PC-9 (cell line): ENCODE results near the gene LSMEM2. TPM values are rescaled to one million over a fixed set of nuclear protein-coding genes. Genes with fewer than 3 reads are reported as not detected.

Source experiments
- BruUV-seq: library from RNA; stranded (reverse); fragments of 400-500 nt; replicated peaks from 2 replicates; lab custom pipeline; 2021; lab: Mats Ljungman, UMichigan
- CTCF ChIA-PET: fragments of 300-600 bp; sonication (Branson Sonifier 250); formaldehyde crosslinking; loops from one replicate; lab custom pipeline; 2022; ENCODE audit warnings: antibody characterized with exemption; lab: Charles Lee
- POLR2A ChIA-PET: fragments of 300-600 bp; sonication (Branson Sonifier 250); formaldehyde crosslinking; loops from one replicate; lab custom pipeline; 2022; ENCODE audit warnings: antibody characterized with exemption; ENCODE audit not compliant: unreplicated experiment; lab: Charles Lee
- DNase-seq, 2 experiments: peaks; one replicate each; pipeline versions ENCODE4 v3.0.0 to v3.0.0-alpha.2; 2015 to 2022; ENCODE audit warnings: mixed read lengths in 1 of 2
- H2AFZ ChIP-seq: fragments of 200-600 bp; sonication (generic); 2 replicates; pipeline ENCODE4 v1.8.1; 2017; ENCODE audit warnings: antibody characterized with exemption
- H3F3A ChIP-seq: fragments of 200-600 bp; sonication (generic); 2 replicates; pipeline ENCODE4 v1.8.1; 2017; ENCODE audit warnings: antibody characterized with exemption, mild to moderate bottlenecking, low read depth; ENCODE audit not compliant: insufficient read depth
- H3K27ac ChIP-seq: fragments of 200-600 bp; sonication (generic); 2 replicates; pipeline ENCODE4 v1.6.1; 2016; ENCODE audit warnings: mixed run types
- H3K27me3 ChIP-seq: fragments of 200-600 bp; sonication (generic); 2 replicates; pipeline ENCODE4 v1.6.1; 2016; ENCODE audit warnings: low read depth, mixed run types; ENCODE audit not compliant: insufficient read depth
- H3K36me3 ChIP-seq: fragments of 200-600 bp; sonication (generic); 2 replicates; pipeline ENCODE4 v1.6.1; 2016; ENCODE audit warnings: low read depth, mixed run types
- H3K4me1 ChIP-seq: fragments of 200-600 bp; sonication (generic); replicated peaks from 2 replicates; pipeline ENCODE4 v1.6.1; 2016; ENCODE audit warnings: mixed run types; ENCODE audit not compliant: insufficient read depth
- H3K4me2 ChIP-seq: fragments of 200-600 bp; sonication (generic); 2 replicates; pipeline ENCODE4 v1.6.1; 2017; ENCODE audit warnings: mixed run types
- H3K4me3 ChIP-seq: fragments of 200-600 bp; sonication (generic); 2 replicates; pipeline ENCODE4 v1.6.1; 2016; ENCODE audit warnings: mixed run types
- H3K79me2 ChIP-seq: fragments of 200-600 bp; sonication (generic); 2 replicates; pipeline ENCODE4 v1.6.1; 2017; ENCODE audit warnings: low read depth, mixed run types
- H3K9me2 ChIP-seq: fragments of 200-600 bp; sonication (generic); 2 replicates; pipeline ENCODE4 v1.8.1; 2017; ENCODE audit warnings: mild to moderate bottlenecking; ENCODE audit not compliant: insufficient read depth
- H3K9me3 ChIP-seq: fragments of 200-600 bp; sonication (generic); 2 replicates; pipeline ENCODE4 v1.8.1; 2016; ENCODE audit warnings: low read depth; ENCODE audit not compliant: insufficient read depth
- H4K20me1 ChIP-seq: fragments of 200-600 bp; sonication (generic); 2 replicates; pipeline ENCODE4 v1.8.1; 2017; ENCODE audit not compliant: insufficient read depth
- EZH2 ChIP-seq: fragments of 200-600 bp; sonication (generic); IDR thresholded peaks from 2 replicates; pipeline ENCODE4 v1.8.0; 2017; ENCODE audit warnings: antibody characterized with exemption, low read depth
- intact Hi-C: fragments of 100-400 bp; cut with micrococcal nuclease; formaldehyde crosslinking; loops from one replicate; pipeline ENCODE4 v1.10.0; 2022; ENCODE audit not compliant: unreplicated experiment
- total RNA-seq: library from RNA; stranded (reverse); gene quantifications from 2 replicates; pipeline ENCODE4 v1.2.3, GENCODE V29; 2021
- TF ChIP-seq, protein P1 (sequence below): fragments of 200-600 bp; sonication (generic); conservative IDR thresholded peaks from 2 replicates; pipeline ENCODE4 v1.6.1; 2017; ENCODE audit warnings: mixed run types, antibody characterized with exemption, mild to moderate bottlenecking, moderate library complexity

Gene LSMEM2
- total RNA-seq, 1 experiment from 2014 or later: 0.55 TPM

DNA sequence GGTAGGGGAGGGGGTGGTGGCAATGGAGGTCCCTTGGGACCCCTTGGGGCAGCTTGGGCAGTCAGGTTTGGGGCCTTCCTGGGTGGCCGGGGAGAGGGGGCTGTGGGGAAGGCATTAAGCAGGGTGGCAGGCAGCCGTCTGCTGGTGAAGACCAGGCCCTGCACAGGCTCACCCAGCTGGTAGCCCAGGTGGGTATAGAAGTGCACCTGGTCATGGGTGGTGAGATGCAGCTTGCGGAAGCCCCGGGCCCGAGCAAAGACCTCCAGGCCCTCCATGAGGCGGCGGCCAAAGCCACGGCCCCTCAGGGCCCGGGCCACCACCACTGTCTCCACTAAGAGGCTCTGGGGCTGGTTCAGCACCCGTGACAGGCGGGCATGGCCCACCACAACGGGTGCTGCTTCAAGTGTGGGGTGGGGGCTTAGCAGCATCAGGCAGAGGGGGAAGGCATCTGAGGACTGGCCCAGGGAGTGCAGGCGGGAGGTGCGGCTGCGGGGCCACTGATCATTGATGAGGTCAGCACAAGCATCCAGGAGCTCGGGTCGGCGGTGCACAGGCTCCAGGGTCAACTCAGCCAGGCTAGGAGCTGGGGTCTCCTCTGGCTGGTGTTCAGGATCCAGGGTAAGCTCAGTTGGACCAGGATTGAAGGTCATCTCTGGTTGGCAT lies 18.0 kb downstream of the LSMEM2 start:
- CTCF ChIA-PET: no interaction called here
- H3K4me2 ChIP-seq: no peak overlapping the region
- no peak overlapping the region for H2AFZ ChIP-seq
- no peaks in the 10 kb centered on the region for H3K36me3 ChIP-seq
- H3K27me3 ChIP-seq: no peaks in the 10 kb centered on the region
- no peaks in the 10 kb centered on the region for H3K9me2 ChIP-seq
- no peak overlapping the region for H3K27ac ChIP-seq
- peaks cover 9% of the 10 kb centered on the region; the same call in 1 of the 2 replicates for H3F3A ChIP-seq
- no TSS peak for BruUV-seq
- H4K20me1 ChIP-seq: no peaks in the 10 kb centered on the region
- no peak for DNase-seq
- POLR2A ChIA-PET: no interaction called here
- H3K9me3 ChIP-seq: no peaks in the 10 kb centered on the region
- no peak overlapping the region for H3K4me3 ChIP-seq
- TF ChIP-seq, protein P1, sequence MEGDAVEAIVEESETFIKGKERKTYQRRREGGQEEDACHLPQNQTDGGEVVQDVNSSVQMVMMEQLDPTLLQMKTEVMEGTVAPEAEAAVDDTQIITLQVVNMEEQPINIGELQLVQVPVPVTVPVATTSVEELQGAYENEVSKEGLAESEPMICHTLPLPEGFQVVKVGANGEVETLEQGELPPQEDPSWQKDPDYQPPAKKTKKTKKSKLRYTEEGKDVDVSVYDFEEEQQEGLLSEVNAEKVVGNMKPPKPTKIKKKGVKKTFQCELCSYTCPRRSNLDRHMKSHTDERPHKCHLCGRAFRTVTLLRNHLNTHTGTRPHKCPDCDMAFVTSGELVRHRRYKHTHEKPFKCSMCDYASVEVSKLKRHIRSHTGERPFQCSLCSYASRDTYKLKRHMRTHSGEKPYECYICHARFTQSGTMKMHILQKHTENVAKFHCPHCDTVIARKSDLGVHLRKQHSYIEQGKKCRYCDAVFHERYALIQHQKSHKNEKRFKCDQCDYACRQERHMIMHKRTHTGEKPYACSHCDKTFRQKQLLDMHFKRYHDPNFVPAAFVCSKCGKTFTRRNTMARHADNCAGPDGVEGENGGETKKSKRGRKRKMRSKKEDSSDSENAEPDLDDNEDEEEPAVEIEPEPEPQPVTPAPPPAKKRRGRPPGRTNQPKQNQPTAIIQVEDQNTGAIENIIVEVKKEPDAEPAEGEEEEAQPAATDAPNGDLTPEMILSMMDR: no peak
- TF ChIP-seq EZH2: no peak
- H3K4me1 ChIP-seq: peaks cover 26% of the 10 kb centered on the region
- intact Hi-C loops: no loop called here
- H3K79me2 ChIP-seq: peaks cover 12% of the 10 kb centered on the region

GRCh38 chr3:50297384-50297775 lies 18.5 kb downstream of the LSMEM2 start:
- Histone ChIP-seq H3K36me3 (no peaks in the 10 kb centered on the region), H4K20me1 (no peaks in the 10 kb centered on the region), H3F3A (peaks cover 9% of the 10 kb centered on the region; the same call in 1 of the 2 replicates), H3K27ac (no peak overlapping the region), H3K4me1 (peaks cover 26% of the 10 kb centered on the region), H3K27me3 (no peaks in the 10 kb centered on the region), H3K4me2 (no peak overlapping the region), H3K79me2 (0 out of 2 replicates have a peak, but pooled peaks cover 10% of the 10 kb centered on the region), H3K9me2 (no peaks in the 10 kb centered on the region), H2AFZ (no peak overlapping the region), H3K4me3 (no peak overlapping the region), H3K9me3 (no peaks in the 10 kb centered on the region)
- intact Hi-C loops: no loop called here
- ChIA-PET CTCF (no interaction called here), POLR2A (interaction anchor here (0.6 kb wide), 1 partner anchor 272 kb away, joined by 3 read pairs; the partner anchor contains the start of gene HEMK1)
- DNase-seq: no peak
- no peak for TF ChIP-seq EZH2
- TF ChIP-seq, protein P1: no peak
- no TSS peak for BruUV-seq

- Histone ChIP-seq H3K36me3 (no peaks in the 10 kb centered on the region), H3K9me3 (no peaks in the 10 kb centered on the region), H2AFZ (no peak overlapping the region), H3K4me1 (peaks cover 20% of the 10 kb centered on the region), H3K4me2 (peak overlapping the region; percentile 94), H3K79me2 (0 out of 2 replicates have a peak, but pooled peaks cover 10% of the 10 kb centered on the region), H3F3A (peaks cover 9% of the 10 kb centered on the region; the same call in 1 of the 2 replicates), H3K27ac (no peak overlapping the region), H3K9me2 (no peaks in the 10 kb centered on the region), H4K20me1 (no peaks in the 10 kb centered on the region), H3K4me3 (peak overlapping the region; percentile 95), H3K27me3 (no peaks in the 10 kb centered on the region)
- intact Hi-C loops: loop anchor here (2.0 kb wide), 1 partner anchor 33 kb away; no protein-coding TSS in a partner anchor
- TSS peak; percentile 41 for BruUV-seq
- POLR2A ChIA-PET: interaction anchor here (0.6 kb wide), 1 partner anchor 271 kb away, joined by 3 read pairs; the partner anchor contains the start of gene HEMK1
- DNase-seq: no peak
- CTCF ChIA-PET: no interaction called here
- TF ChIP-seq, protein P1: no peak
- TF ChIP-seq EZH2: no peak
Measured at GRCh38 chr3:50297896-50298725, 19.2 kb downstream of the LSMEM2 start.
